ENCODE results near the gene WDR38. TPM values are rescaled to one million over a fixed set of nuclear protein-coding genes. Genes with fewer than 3 reads are reported as not detected.

The WDR38 gene
- total and polyA plus RNA-seq, 2 of the 4 experiments (the other 2 are of a cell fraction), result not detected

DNA sequence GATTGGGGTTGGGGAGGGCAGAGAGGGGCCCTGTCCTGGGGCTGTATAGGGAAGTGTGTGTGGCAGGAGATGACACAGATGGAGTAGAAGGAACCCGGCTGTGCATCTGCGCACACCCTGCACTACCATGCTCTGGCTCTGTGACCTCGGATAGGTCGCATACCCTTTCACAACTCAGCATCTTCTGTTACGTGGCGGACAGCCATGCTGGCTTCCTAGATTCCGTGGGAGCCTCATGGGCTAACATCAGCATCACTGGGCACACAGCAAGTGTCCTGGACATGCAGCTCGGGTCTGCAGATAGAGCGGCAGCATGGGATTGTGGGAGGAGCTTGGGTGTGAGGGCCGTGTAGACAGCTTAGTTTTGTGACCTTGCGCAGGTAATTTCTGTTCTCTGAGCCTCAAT lies 17.9 kb downstream of the WDR38 start:
- no peak overlapping the region for H3K9ac ChIP-seq (ENCODE audit: low read depth, low read length)
- H2BK5ac ChIP-seq (ENCODE audit: low read depth, low read length, poor library complexity, severe bottlenecking), result no peak overlapping the region
- peaks cover 15 to 80% of the 10 kb centered on the region in 2 experiments; a peak in 3 of 4 replicates for H3K79me1 ChIP-seq (ENCODE audit: low read depth in 1 of 2, low read length in 2 of 2)
- DNase-seq, result no peak
- H2AK9ac ChIP-seq (replicated peaks; ENCODE audit: low read depth, low read length, poor library complexity), result no peak overlapping the region
- H3K23ac ChIP-seq (ENCODE audit: low read depth, low read length), result peak overlapping the region; percentile 6; the same call in 1 of the 2 replicates
- H3K36me3 ChIP-seq (ENCODE audit: control insufficient read depth, insufficient read depth, low read length), result peaks cover 35% of the 10 kb centered on the region
- no peak overlapping the region for H2AFZ ChIP-seq (replicated peaks; ENCODE audit: low read length, poor library complexity)
- ChIA-PET CTCF (no interaction called here), POLR2A (ENCODE audit: unreplicated experiment) (no interaction called here)
- peaks cover 22% of the 10 kb centered on the region for H3K4me1 ChIP-seq (ENCODE audit: control insufficient read depth, insufficient read depth, low read length)
- H4K8ac ChIP-seq (ENCODE audit: low read depth in 2 of 2, low read length in 2 of 2), result no peak overlapping the region
- ATAC-seq (ENCODE audit: low read depth), result no peak
- WGBS, 2 experiments (ENCODE audit: extremely low coverage in 2 of 2, insufficient read length in 1 of 2), result 78% methylated on average over 8 of the region's 11 CpGs; no CpG with 5 or more reads in 1 of the 2 experiments
- no peak overlapping the region for H3K4me3 ChIP-seq (ENCODE audit: insufficient read depth, low read depth, low read length)
- TF ChIP-seq MAFK (IDR thresholded peaks at IDR 0.05; ENCODE audit: low read depth, low read length), result no peak
- TF ChIP-seq CHD1 (IDR thresholded peaks at IDR 0.05; ENCODE audit: low read depth, low read length), result no peak
- TF ChIP-seq BHLHE40 (IDR thresholded peaks at IDR 0.05; ENCODE audit: low read depth, low read length), result no peak
- TF ChIP-seq POLR2A (IDR thresholded peaks at IDR 0.05; ENCODE audit: low read depth, low read length), result no peak
- no peak for TF ChIP-seq RCOR1 (IDR thresholded peaks at IDR 0.05; ENCODE audit: insufficient replicate concordance, low read length)
- no peak for TF ChIP-seq MAZ (IDR thresholded peaks at IDR 0.05; ENCODE audit: borderline replicate concordance, low read depth, low read length)
- no peak for TF ChIP-seq FOS (IDR thresholded peaks at IDR 0.05; ENCODE audit: low read depth, low read length)
- no peak for TF ChIP-seq SMC3 (IDR thresholded peaks at IDR 0.05; ENCODE audit: low read depth, low read length)
- TF ChIP-seq, protein P1, sequence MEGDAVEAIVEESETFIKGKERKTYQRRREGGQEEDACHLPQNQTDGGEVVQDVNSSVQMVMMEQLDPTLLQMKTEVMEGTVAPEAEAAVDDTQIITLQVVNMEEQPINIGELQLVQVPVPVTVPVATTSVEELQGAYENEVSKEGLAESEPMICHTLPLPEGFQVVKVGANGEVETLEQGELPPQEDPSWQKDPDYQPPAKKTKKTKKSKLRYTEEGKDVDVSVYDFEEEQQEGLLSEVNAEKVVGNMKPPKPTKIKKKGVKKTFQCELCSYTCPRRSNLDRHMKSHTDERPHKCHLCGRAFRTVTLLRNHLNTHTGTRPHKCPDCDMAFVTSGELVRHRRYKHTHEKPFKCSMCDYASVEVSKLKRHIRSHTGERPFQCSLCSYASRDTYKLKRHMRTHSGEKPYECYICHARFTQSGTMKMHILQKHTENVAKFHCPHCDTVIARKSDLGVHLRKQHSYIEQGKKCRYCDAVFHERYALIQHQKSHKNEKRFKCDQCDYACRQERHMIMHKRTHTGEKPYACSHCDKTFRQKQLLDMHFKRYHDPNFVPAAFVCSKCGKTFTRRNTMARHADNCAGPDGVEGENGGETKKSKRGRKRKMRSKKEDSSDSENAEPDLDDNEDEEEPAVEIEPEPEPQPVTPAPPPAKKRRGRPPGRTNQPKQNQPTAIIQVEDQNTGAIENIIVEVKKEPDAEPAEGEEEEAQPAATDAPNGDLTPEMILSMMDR (conservative IDR thresholded peaks at IDR 0.05; ENCODE audit: low read depth, low read length), result no peak
- no peak for TF ChIP-seq RAD21 (IDR thresholded peaks at IDR 0.05; ENCODE audit: low read length)
- TF ChIP-seq, protein P2, sequence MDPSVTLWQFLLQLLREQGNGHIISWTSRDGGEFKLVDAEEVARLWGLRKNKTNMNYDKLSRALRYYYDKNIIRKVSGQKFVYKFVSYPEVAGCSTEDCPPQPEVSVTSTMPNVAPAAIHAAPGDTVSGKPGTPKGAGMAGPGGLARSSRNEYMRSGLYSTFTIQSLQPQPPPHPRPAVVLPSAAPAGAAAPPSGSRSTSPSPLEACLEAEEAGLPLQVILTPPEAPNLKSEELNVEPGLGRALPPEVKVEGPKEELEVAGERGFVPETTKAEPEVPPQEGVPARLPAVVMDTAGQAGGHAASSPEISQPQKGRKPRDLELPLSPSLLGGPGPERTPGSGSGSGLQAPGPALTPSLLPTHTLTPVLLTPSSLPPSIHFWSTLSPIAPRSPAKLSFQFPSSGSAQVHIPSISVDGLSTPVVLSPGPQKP (IDR thresholded peaks at IDR 0.05; ENCODE audit: borderline replicate concordance, low read depth, low read length), result no peak
- no peak for TF ChIP-seq USF2 (IDR thresholded peaks at IDR 0.05; ENCODE audit: low read depth, low read length)
- TF ChIP-seq NFE2L2 (IDR thresholded peaks at IDR 0.05; ENCODE audit: low read depth, low read length), result no peak
- no peak for TF ChIP-seq MXI1 (IDR thresholded peaks at IDR 0.05; ENCODE audit: borderline replicate concordance, low read depth, low read length)
- no peak for TF ChIP-seq RFX5 (IDR thresholded peaks at IDR 0.05; ENCODE audit: low read depth, low read length)
- TF ChIP-seq CEBPB (IDR thresholded peaks at IDR 0.05; ENCODE audit: low read depth, low read length), result no peak
- no peak overlapping the region for H3K56ac ChIP-seq (ENCODE audit: extremely low read depth, insufficient read depth, low read length)
- H3K4ac ChIP-seq (ENCODE audit: low read depth, low read length), result no peak overlapping the region
- in situ Hi-C loops (cut with MboI; ENCODE audit: low sequenced_read_pairs), result no loop called here
- H3K27ac ChIP-seq (ENCODE audit: insufficient read depth, low read length), result no peak overlapping the region
- H4K91ac ChIP-seq (ENCODE audit: insufficient read depth, low read depth, low read length), result no peak overlapping the region
- no peak overlapping the region for H2BK15ac ChIP-seq (ENCODE audit: low read depth, low read length)
- H3K27me3 ChIP-seq (ENCODE audit: control insufficient read depth, insufficient read depth, low read length), result no peaks in the 10 kb centered on the region
- no peak overlapping the region for H2BK120ac ChIP-seq (ENCODE audit: low read depth, low read length)
- H3K14ac ChIP-seq (replicated peaks; ENCODE audit: low read depth, low read length), result 0 out of 2 replicates have a peak overlapping the region, but pooled peaks have one; percentile 85
- H3K4me2 ChIP-seq (ENCODE audit: low read depth, low read length), result peak overlapping the region; percentile 98; the same call in 1 of the 2 replicates
- dilution Hi-C loops (cut with HindIII; ENCODE audit: low sequenced_read_pairs, unreplicated experiment), result no loop called here
- no peaks in the 10 kb centered on the region for H3K9me3 ChIP-seq (ENCODE audit: control insufficient read depth, insufficient read depth, low read length)
- no TSS peak for BruUV-seq (replicated peaks)
- intact Hi-C loops (cut with micrococcal nuclease), result loop anchor here (2.0 kb wide), 1 partner anchor 272 kb away; the partner anchor contains the start of gene SCAI
- H3K9me1 ChIP-seq (ENCODE audit: insufficient read depth, low read length), result peaks cover 16% of the 10 kb centered on the region; the same call in 1 of the 2 replicates
- no peak overlapping the region for H3K18ac ChIP-seq (ENCODE audit: low read depth, low read length)
- H4K5ac ChIP-seq (ENCODE audit: low read depth, low read length), result no peak overlapping the region
- H2AK5ac ChIP-seq (ENCODE audit: low read depth, low read length), result no peak overlapping the region
- H4K20me1 ChIP-seq (ENCODE audit: insufficient read depth, low read length), result peaks cover 55% of the 10 kb centered on the region
- H2BK20ac ChIP-seq (ENCODE audit: low read depth, low read length), result no peak overlapping the region

All from IMR-90 (cell line).